PC-9 (cell line): ENCODE measurements around the gene SMAD6. TPM values are rescaled to one million over a fixed set of nuclear protein-coding genes. Genes with fewer than 3 reads are reported as not detected.

Experiments
- BruUV-seq: library from RNA; stranded (reverse); fragments of 400-500 nt; replicated peaks from 2 replicates; lab custom pipeline; 2021; lab: Mats Ljungman, UMichigan
- CTCF ChIA-PET: fragments of 300-600 bp; sonication (Branson Sonifier 250); formaldehyde crosslinking; loops from one replicate; lab custom pipeline; 2022; ENCODE audit warnings: antibody characterized with exemption; lab: Charles Lee
- POLR2A ChIA-PET: fragments of 300-600 bp; sonication (Branson Sonifier 250); formaldehyde crosslinking; loops from one replicate; lab custom pipeline; 2022; ENCODE audit warnings: antibody characterized with exemption; ENCODE audit not compliant: unreplicated experiment; lab: Charles Lee
- DNase-seq, 2 experiments: peaks; one replicate each; pipeline versions ENCODE4 v3.0.0 to v3.0.0-alpha.2; 2015 to 2022; ENCODE audit warnings: mixed read lengths in 1 of 2
- H2AFZ ChIP-seq: fragments of 200-600 bp; sonication (generic); 2 replicates; pipeline ENCODE4 v1.8.1; 2017; ENCODE audit warnings: antibody characterized with exemption
- H3F3A ChIP-seq: fragments of 200-600 bp; sonication (generic); 2 replicates; pipeline ENCODE4 v1.8.1; 2017; ENCODE audit warnings: antibody characterized with exemption, mild to moderate bottlenecking, low read depth; ENCODE audit not compliant: insufficient read depth
- H3K27ac ChIP-seq: fragments of 200-600 bp; sonication (generic); 2 replicates; pipeline ENCODE4 v1.6.1; 2016; ENCODE audit warnings: mixed run types
- H3K27me3 ChIP-seq: fragments of 200-600 bp; sonication (generic); 2 replicates; pipeline ENCODE4 v1.6.1; 2016; ENCODE audit warnings: low read depth, mixed run types; ENCODE audit not compliant: insufficient read depth
- H3K36me3 ChIP-seq: fragments of 200-600 bp; sonication (generic); 2 replicates; pipeline ENCODE4 v1.6.1; 2016; ENCODE audit warnings: low read depth, mixed run types
- H3K4me1 ChIP-seq: fragments of 200-600 bp; sonication (generic); replicated peaks from 2 replicates; pipeline ENCODE4 v1.6.1; 2016; ENCODE audit warnings: mixed run types; ENCODE audit not compliant: insufficient read depth
- H3K4me2 ChIP-seq: fragments of 200-600 bp; sonication (generic); 2 replicates; pipeline ENCODE4 v1.6.1; 2017; ENCODE audit warnings: mixed run types
- H3K4me3 ChIP-seq: fragments of 200-600 bp; sonication (generic); 2 replicates; pipeline ENCODE4 v1.6.1; 2016; ENCODE audit warnings: mixed run types
- H3K79me2 ChIP-seq: fragments of 200-600 bp; sonication (generic); 2 replicates; pipeline ENCODE4 v1.6.1; 2017; ENCODE audit warnings: low read depth, mixed run types
- H3K9me2 ChIP-seq: fragments of 200-600 bp; sonication (generic); 2 replicates; pipeline ENCODE4 v1.8.1; 2017; ENCODE audit warnings: mild to moderate bottlenecking; ENCODE audit not compliant: insufficient read depth
- H3K9me3 ChIP-seq: fragments of 200-600 bp; sonication (generic); 2 replicates; pipeline ENCODE4 v1.8.1; 2016; ENCODE audit warnings: low read depth; ENCODE audit not compliant: insufficient read depth
- H4K20me1 ChIP-seq: fragments of 200-600 bp; sonication (generic); 2 replicates; pipeline ENCODE4 v1.8.1; 2017; ENCODE audit not compliant: insufficient read depth
- CTCF ChIP-seq: fragments of 200-600 bp; sonication (generic); conservative IDR thresholded peaks from 2 replicates; pipeline ENCODE4 v1.6.1; 2017; ENCODE audit warnings: mixed run types, antibody characterized with exemption, mild to moderate bottlenecking, moderate library complexity
- EZH2 ChIP-seq: fragments of 200-600 bp; sonication (generic); IDR thresholded peaks from 2 replicates; pipeline ENCODE4 v1.8.0; 2017; ENCODE audit warnings: antibody characterized with exemption, low read depth
- intact Hi-C: fragments of 100-400 bp; cut with micrococcal nuclease; formaldehyde crosslinking; loops from one replicate; pipeline ENCODE4 v1.10.0; 2022; ENCODE audit not compliant: unreplicated experiment
- total RNA-seq: library from RNA; stranded (reverse); gene quantifications from 2 replicates; pipeline ENCODE4 v1.2.3, GENCODE V29; 2021

SMAD6 gene
- total RNA-seq, 1 experiment from 2014 or later, result 7.1 TPM

GRCh38 chr15:66778716-66779115 is 76.7 kb downstream of the SMAD6 start:
- Histone ChIP-seq H3K27ac (no peak overlapping the region), H3K4me2 (no peak overlapping the region), H3K27me3 (no peaks in the 10 kb centered on the region), H3F3A (no peaks in the 10 kb centered on the region; the same call in 1 of the 2 replicates), H2AFZ (no peak overlapping the region), H3K9me2 (no peaks in the 10 kb centered on the region), H3K4me1 (no peaks in the 10 kb centered on the region), H3K36me3 (no peaks in the 10 kb centered on the region), H3K9me3 (no peaks in the 10 kb centered on the region), H4K20me1 (no peaks in the 10 kb centered on the region), H3K4me3 (no peak overlapping the region), H3K79me2 (no peaks in the 10 kb centered on the region)
- intact Hi-C loops, result no loop called here
- CTCF ChIA-PET, result interaction anchor here (1.0 kb wide), 1 partner anchor 78 kb away, joined by 3 read pairs; no protein-coding TSS in a partner anchor
- BruUV-seq, result no TSS peak
- POLR2A ChIA-PET, result no interaction called here
- DNase-seq, result no peak
- TF ChIP-seq EZH2 (no peak), CTCF (no peak)

GRCh38 chr15:66779331-66780009 is 77.4 kb downstream of the SMAD6 start:
- no peak for TF ChIP-seq CTCF
- no peak for TF ChIP-seq EZH2
- Histone ChIP-seq H3K4me3 (no peak overlapping the region), H3K4me2 (no peak overlapping the region), H3F3A (no peaks in the 10 kb centered on the region), H3K27me3 (no peaks in the 10 kb centered on the region), H3K4me1 (no peaks in the 10 kb centered on the region), H2AFZ (no peak overlapping the region), H4K20me1 (no peaks in the 10 kb centered on the region), H3K9me2 (no peaks in the 10 kb centered on the region), H3K79me2 (no peaks in the 10 kb centered on the region), H3K9me3 (no peaks in the 10 kb centered on the region), H3K36me3 (no peaks in the 10 kb centered on the region), H3K27ac (no peak overlapping the region)
- ChIA-PET POLR2A (no interaction called here), CTCF (no interaction called here)
- no peak for DNase-seq
- no TSS peak for BruUV-seq
- intact Hi-C loops, result no loop called here

GRCh38 chr15:66780172-66780972 is 78.3 kb downstream of the SMAD6 start:
- Histone ChIP-seq H2AFZ (no peak overlapping the region), H3K27ac (no peak overlapping the region), H3K36me3 (no peaks in the 10 kb centered on the region), H3K9me3 (no peaks in the 10 kb centered on the region), H3F3A (no peaks in the 10 kb centered on the region), H3K27me3 (no peaks in the 10 kb centered on the region), H3K79me2 (no peaks in the 10 kb centered on the region), H3K9me2 (no peaks in the 10 kb centered on the region), H3K4me1 (no peaks in the 10 kb centered on the region), H4K20me1 (no peaks in the 10 kb centered on the region), H3K4me2 (no peak overlapping the region), H3K4me3 (no peak overlapping the region)
- ChIA-PET CTCF (no interaction called here), POLR2A (no interaction called here)
- DNase-seq, result no peak
- intact Hi-C loops, result no loop called here
- TF ChIP-seq EZH2, result no peak
- no peak for TF ChIP-seq CTCF
- no TSS peak for BruUV-seq
